ENCODE results near the gene EVA1A. TPM values are rescaled to one million over a fixed set of nuclear protein-coding genes. Genes with fewer than 3 reads are reported as not detected.

Gene EVA1A
- polyA plus RNA-seq, 10 donors = 3.5 to 9.8 (median 5.8) TPM

DNA sequence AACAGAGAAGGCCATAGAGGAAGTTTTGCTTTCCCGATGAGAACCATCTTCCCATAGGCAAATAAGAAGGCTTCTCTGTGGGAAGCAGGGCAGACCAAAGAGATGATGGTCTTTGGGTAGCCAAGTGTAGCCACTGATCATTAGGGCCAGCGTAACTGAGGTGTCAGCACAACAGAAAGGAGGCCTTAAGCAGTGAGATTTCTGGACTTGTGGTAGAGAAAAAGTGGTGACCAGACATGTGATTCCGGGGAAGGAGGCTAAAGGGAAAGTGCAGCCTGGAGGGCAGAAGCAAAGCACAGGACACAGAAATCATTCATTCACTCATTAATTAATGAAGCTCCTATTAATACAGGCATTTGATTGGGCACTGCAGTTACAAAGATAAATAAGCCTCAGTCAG is 15.4 kb downstream of the EVA1A start:
- no peak for DNase-seq

GRCh38 chr2:75543446-75543845 is 17.3 kb downstream of the EVA1A start:
- no peak for DNase-seq

DNA sequence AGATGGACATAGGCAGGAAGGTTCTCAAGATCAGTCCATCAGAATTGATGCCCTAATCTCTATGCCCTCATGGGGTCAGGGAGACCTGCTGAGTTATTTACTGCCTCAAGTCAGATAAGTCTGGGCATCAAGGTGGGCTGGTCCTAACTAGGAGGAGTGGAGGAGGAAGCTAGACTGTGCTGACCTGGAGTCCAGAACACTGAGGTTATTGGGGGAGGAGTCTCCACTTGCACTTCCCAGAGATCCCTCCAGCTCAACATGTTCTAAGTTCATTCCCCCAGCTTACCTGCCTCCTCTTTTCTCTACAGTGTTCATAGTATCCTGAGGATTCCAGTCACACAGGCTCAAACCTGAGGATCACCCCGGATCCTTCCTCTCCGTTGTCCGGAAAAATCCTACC is 19.3 kb downstream of the EVA1A start:
- no peak for DNase-seq

DNA sequence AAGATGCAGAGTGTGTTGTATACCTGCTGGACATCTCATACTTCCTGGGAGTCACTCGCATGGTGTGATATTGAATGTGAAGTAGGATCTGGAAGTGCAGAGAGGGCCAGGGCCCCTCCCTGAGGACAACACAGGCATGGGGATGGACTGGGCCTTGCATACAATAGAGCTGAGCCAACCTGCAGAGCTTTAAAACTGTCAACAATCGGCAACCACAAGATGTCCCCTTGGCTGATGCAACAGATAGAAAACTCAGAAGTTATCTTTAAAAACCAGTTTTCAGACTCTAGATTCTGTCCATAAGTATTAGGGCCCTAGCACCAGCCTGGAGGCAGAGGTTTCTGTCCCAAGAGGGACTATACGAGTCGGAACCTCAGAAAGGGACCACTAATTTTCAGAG is 19.7 kb downstream of the EVA1A start:
- no peak for DNase-seq

DNA sequence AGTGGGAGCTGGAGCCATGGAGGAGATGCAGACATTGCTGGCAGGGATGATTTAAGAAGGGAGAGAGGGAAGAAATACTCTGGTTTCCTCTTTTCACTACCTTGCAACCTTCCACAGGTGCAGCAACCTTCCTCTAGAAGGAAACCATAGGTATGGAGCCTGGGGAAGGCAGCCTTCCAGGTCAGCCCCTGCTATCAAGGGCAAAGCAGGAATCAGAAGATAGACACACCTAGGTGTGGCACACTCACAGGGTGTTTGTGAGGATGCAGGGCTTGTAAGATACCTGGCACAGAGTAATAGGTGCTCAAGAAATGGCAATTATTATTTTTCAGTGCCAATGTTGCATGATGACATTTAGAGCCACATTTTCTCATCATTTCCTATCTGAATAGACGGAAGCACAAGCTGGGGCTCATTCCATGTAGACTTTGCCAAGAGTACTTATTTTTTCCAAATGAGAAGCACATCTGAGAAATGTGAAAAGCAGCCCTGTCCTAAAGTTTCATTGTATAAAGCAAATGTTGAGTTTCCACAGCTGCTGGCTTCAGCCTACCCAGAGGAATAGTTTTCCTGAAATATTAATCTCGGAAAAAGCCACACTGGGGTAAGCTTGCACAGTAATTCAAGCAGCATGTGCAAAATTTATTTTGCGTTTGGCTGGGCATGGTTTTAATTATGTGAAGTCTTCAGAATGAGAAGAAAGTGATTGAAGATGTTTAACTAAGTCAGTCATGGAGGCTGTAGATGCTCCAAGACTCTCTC is 20.6 kb downstream of the EVA1A start:
- DNase-seq = peak; percentile 64 to 91 (median 79)

DNA sequence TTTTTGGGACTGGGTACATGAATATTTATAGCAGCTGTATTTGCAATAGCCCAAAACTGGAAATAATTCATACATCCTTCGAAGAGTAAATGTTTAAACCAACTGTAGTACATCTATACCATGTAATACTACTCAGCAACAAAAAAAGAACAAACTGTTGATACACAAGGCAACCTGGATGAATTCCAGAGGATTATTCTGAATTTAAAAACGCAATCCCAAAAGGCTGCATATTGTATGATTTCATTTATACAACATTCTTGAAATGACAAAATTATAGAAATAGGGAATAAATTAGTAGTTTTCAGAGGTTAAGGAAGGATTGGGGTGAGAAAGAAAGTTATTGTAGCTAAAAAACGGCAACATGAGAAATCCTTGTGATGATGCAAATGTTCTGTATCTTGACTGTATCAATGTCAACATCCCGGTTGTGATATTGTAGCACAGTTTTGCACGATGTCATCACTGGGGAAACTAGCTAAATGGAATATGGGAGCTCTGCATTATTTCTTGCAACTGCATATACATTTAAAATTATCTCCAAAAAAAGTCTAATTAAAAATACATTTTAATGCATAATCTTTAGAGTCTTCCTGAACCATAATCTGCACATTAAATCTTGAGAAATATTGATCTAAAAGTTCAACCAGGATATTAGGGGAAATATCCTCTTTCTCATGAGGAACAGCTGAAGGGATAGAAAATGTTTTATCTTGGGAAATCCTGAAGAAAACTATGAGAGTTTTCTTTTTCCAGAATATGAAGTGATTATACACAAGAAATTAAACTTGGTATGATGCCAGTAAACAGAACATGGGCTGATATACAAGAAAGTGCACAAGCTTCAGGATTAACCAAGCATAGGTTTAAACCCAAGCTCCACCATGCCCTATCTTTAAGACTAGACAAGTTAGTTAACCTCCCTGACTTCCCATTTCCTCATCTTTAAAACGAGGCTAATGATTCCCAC is 21.9 kb downstream of the EVA1A start:
- DNase-seq = peak in 1 of 3 donors; percentile 60

GRCh38 chr2:75537658-75538057 is 23.1 kb downstream of the EVA1A start:
- no peak for DNase-seq

GRCh38 chr2:75533135-75533534 is 27.6 kb downstream of the EVA1A start:
- DNase-seq = no peak

GRCh38 chr2:75532488-75532887 is 28.3 kb downstream of the EVA1A start:
- no peak for DNase-seq

DNA sequence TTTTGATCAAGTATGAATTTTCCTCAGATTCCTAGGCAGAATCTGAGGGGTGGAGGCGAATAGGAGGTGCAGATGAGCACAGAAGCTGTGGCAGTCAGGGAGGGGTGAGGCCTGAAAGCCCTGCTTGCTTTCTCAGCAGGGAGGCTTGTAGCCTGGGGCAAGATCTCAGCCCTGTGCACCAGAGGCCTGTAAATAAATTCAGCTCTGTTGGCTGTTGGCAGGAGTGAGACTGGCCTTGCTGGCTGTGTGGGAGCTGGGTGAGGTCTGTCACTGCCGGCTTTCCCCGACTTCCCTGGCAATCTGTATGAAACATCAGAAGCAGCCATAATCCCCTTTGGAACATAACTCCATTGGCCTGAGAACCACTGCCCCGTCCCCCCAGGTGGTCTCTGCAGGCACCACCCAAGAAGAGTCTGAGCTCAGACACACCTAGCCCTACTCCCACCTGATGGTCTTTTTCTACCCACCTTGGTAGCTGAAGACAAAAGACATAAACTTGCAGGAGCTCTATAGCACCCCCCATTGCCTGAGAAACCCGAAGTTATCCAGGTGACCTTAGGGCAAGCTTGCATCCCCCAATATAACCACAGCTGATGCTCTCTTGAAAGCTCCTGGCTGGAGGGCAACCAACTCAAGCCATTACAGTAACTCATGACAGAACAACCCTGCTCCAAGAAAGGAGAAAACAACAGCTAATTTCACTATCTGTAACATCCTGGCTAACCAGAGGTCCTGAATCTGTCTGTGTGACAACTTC is 32.3 kb downstream of the EVA1A start:
- DNase-seq = no peak

DNA sequence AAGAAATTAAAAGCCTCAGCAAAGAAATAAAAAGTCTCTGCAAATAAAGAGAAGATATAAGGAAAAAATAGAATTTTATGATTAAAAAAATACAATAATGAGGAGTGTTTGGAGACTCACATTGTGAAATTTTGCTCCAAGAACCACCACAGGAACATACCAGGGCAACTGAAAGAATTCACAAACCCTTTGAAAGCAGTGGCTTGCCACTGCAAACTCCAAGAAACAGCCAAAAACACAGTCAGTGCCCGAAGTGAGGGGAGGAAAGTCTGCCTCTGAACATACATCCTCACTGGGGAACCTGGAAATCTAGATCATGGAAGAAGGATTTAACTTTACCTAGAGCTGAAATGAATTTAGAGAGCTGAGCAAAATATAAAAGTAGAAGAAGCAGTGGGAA is 33.1 kb downstream of the EVA1A start:
- no peak for DNase-seq

GRCh38 chr2:75526842-75527241 is 33.9 kb downstream of the EVA1A start:
- no peak for DNase-seq

- no peak for DNase-seq
Observed at GRCh38 chr2:75525434-75526310, 35.1 kb downstream of the EVA1A start.

DNA sequence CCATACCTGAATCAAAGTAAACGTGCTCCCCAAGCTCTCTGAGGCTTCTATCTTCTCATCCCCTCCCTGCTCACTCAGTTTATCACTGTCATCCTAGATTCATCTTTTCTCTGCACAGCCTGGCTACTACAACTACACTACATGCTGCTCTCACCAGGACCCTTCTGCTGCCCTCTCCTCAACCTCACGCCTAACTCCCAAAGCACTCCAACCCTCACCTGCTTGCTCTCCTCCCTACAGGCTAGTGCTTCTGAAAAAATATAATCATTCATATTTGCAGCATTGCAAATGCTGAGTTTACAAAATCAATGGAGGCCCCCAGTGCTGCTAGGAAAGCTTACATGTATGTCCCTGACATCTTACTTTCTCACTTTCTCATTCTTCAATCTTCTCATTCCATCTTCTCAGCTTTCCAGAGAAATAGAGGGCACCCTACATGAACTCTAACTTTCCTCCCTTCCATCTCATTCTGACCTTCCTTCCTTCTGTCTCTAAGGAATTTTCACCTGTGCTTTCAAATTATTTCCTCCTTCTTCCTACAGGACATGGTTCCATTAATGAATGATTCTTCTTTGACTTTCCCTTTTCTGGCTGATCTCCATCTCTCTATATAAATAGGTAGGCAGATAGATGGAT is 36.3 kb downstream of the EVA1A start:
- no peak for DNase-seq

- DNase-seq = peak in 1 of 3 donors; percentile 50
Observed at GRCh38 chr2:75523313-75524275, 37.1 kb downstream of the EVA1A start.

GRCh38 chr2:75522543-75523312 is 38.0 kb downstream of the EVA1A start:
- DNase-seq = no peak

DNA sequence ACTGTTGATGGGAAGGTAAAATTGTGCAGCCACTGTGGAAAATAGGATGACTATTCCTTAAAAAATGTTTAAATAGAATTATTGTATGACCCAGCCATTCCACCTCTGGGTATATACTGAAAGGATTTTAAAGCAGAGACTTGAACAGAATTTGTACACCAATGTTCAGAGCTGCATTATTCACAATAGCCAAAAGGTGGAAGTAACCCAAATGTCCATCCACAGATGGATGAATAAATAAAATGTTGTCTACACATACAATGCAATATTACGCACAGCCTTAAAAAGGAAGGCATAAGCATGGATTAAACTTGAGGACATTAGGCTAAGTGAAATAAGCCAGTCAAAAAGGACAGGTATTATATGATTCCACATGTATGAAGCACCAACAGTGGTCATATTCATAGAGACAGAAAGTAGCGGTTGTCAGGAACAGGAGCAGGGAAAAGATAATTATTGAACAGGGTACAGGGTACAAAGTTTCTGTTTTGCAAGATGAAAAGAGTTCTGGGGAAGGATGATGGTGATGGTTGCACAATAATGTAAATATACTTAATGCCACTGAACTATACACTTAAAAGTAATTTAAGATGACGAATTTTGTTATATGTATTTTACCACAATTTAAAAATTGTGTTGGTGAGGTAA is 39.4 kb downstream of the EVA1A start:
- no peak for DNase-seq

GRCh38 chr2:75519843-75520242 is 40.9 kb downstream of the EVA1A start:
- no peak for DNase-seq

Measured in muscle of back (tissue), 11 donors.